Measurements from ENCODE around the gene UST. TPM values are rescaled to one million over a fixed set of nuclear protein-coding genes. Genes with fewer than 3 reads are reported as not detected.
A peak's percentile ranks its signal among the peaks of the same experiment; 100 is the strongest.

Gene UST
- total RNA-seq, 1 experiment from 2014 or later: 3.9 TPM

- no peaks in the 10 kb centered on the region for H3K36me3 ChIP-seq (ENCODE audit: low read depth, low read length)
- H3K4me1 ChIP-seq (ENCODE audit: insufficient read depth, low read length): peaks cover 27% of the 10 kb centered on the region
- H3K9ac ChIP-seq (ENCODE audit: low read length): no peak overlapping the region
- no peak for ATAC-seq
- no peak overlapping the region for H2AFZ ChIP-seq (ENCODE audit: low read length)
- no peak overlapping the region for H3K27ac ChIP-seq (ENCODE audit: low read length)
- no peaks in the 10 kb centered on the region for H3F3A ChIP-seq (ENCODE audit: low read length, unreplicated experiment)
- no peak overlapping the region for H3K4me3 ChIP-seq (ENCODE audit: low read length)
- H3K79me2 ChIP-seq (ENCODE audit: low read length): no peaks in the 10 kb centered on the region
- H3K9me3 ChIP-seq (ENCODE audit: low read length): no peaks in the 10 kb centered on the region
- no peak for TF ChIP-seq EZH2phosphoT487 (IDR thresholded peaks at IDR 0.05; ENCODE audit: borderline replicate concordance, low read length)
- no peak for TF ChIP-seq EZH2 (IDR thresholded peaks at IDR 0.05; ENCODE audit: low read length, unreplicated experiment)
- TF ChIP-seq CTCF (conservative IDR thresholded peaks at IDR 0.05; ENCODE audit: low read depth, low read length): no peak
- no peak for DNase-seq
- POLR2A ChIA-PET (ENCODE audit: unreplicated experiment): no interaction called here
- no peaks in the 10 kb centered on the region for H3K27me3 ChIP-seq (ENCODE audit: low read length)
- H3K9me2 ChIP-seq (replicated peaks; ENCODE audit: low read length): no peaks in the 10 kb centered on the region
- intact Hi-C loops (cut with micrococcal nuclease): no loop called here
- H3K4me2 ChIP-seq (ENCODE audit: low read length): no peak overlapping the region
- no peaks in the 10 kb centered on the region for H4K20me1 ChIP-seq (ENCODE audit: low read length)
- no TSS peak for BruUV-seq (replicated peaks)
- CTCF ChIA-PET: no interaction called here
Observed at GRCh38 chr6:149059557-149059956, 312.7 kb downstream of the UST start.

GRCh38 chr6:149060300-149060984, 313.6 kb downstream of the UST start:
- H3F3A ChIP-seq (ENCODE audit: low read length, unreplicated experiment): no peaks in the 10 kb centered on the region
- H3K9me3 ChIP-seq (ENCODE audit: low read length): no peaks in the 10 kb centered on the region
- intact Hi-C loops (cut with micrococcal nuclease): no loop called here
- no peaks in the 10 kb centered on the region for H3K27me3 ChIP-seq (ENCODE audit: low read length)
- H3K36me3 ChIP-seq (ENCODE audit: low read depth, low read length): no peaks in the 10 kb centered on the region
- BruUV-seq (replicated peaks): no TSS peak
- TF ChIP-seq EZH2 (IDR thresholded peaks at IDR 0.05; ENCODE audit: low read length, unreplicated experiment): no peak
- no peak for TF ChIP-seq EZH2phosphoT487 (IDR thresholded peaks at IDR 0.05; ENCODE audit: borderline replicate concordance, low read length)
- TF ChIP-seq CTCF (conservative IDR thresholded peaks at IDR 0.05; ENCODE audit: low read depth, low read length): no peak
- H3K4me1 ChIP-seq (ENCODE audit: insufficient read depth, low read length): peaks cover 23% of the 10 kb centered on the region
- peak overlapping the region; percentile 50; the same call in 1 of the 2 replicates for H3K4me3 ChIP-seq (ENCODE audit: low read length)
- no peak overlapping the region for H3K9ac ChIP-seq (ENCODE audit: low read length)
- no peaks in the 10 kb centered on the region for H3K9me2 ChIP-seq (replicated peaks; ENCODE audit: low read length)
- POLR2A ChIA-PET (ENCODE audit: unreplicated experiment): no interaction called here
- H3K4me2 ChIP-seq (ENCODE audit: low read length): peak overlapping the region; percentile 77
- ATAC-seq: peak; percentile 31
- no peaks in the 10 kb centered on the region for H4K20me1 ChIP-seq (ENCODE audit: low read length)
- CTCF ChIA-PET: interaction anchor here (1.2 kb wide), 1 partner anchor 22 kb away, joined by 3 read pairs; no protein-coding TSS in a partner anchor
- H3K27ac ChIP-seq (ENCODE audit: low read length): peak overlapping the region; percentile 73
- DNase-seq: no peak
- peak overlapping the region; percentile 27 for H2AFZ ChIP-seq (ENCODE audit: low read length)
- no peaks in the 10 kb centered on the region for H3K79me2 ChIP-seq (ENCODE audit: low read length)
